Activated T-helper 2 cell treated with anti-CD3 and anti-CD28 coated beads, Interferon-gamma antibody, Interleukin-2, Interleukin-4, amounts not matched to agents 10 μg/mL and 5 μg/mL and 100 μg/mL, durations not matched to agents 14 hours and 24 hours and 36 hours (primary cell): ENCODE results near the gene UTP25. TPM values are rescaled to one million over a fixed set of nuclear protein-coding genes. Genes with fewer than 3 reads are reported as not detected.
"Not testable (repeated sequence)": the region's sequence is repeated elsewhere in the genome, so short reads cannot be mapped to it uniquely, and the experiment has no call there.

ENCODE experiments used
- DNase-seq: peaks from one replicate; pipeline ENCODE4 v3.0.0; 2021; ENCODE audit warnings: low spot score
- H3K27ac Mint-ChIP-seq: one replicate; pipeline ENCODE4 v1.8.0; 2021; ENCODE audit warnings: mixed read lengths
- H3K27me3 Mint-ChIP-seq: one replicate; pipeline ENCODE4 v1.8.0; 2021; ENCODE audit warnings: low read depth, mixed read lengths
- H3K36me3 Mint-ChIP-seq: one replicate; pipeline ENCODE4 v1.8.0; 2021; ENCODE audit warnings: low read depth, mixed read lengths
- H3K4me1 Mint-ChIP-seq: one replicate; pipeline ENCODE4 v1.8.0; 2021; ENCODE audit warnings: low read depth, mixed read lengths
- H3K4me3 Mint-ChIP-seq: one replicate; pipeline ENCODE4 v1.8.0; 2021; ENCODE audit warnings: low read depth, mild to moderate bottlenecking, moderate library complexity, mixed read lengths
- H3K9me3 Mint-ChIP-seq: one replicate; pipeline ENCODE4 v1.8.0; 2021; ENCODE audit warnings: mixed read lengths
- intact Hi-C: fragments of 100-400 bp; cut with micrococcal nuclease; formaldehyde crosslinking; loops from one replicate; pipeline ENCODE4 v1.15.1; 2023
- total RNA-seq: library from RNA; stranded (reverse); gene quantifications from 2 replicates; pipeline ENCODE4 v1.2.3, GENCODE V29; 2022

UTP25 gene
- 18.7 and 19.6 TPM in 2 replicates for total RNA-seq

DNA sequence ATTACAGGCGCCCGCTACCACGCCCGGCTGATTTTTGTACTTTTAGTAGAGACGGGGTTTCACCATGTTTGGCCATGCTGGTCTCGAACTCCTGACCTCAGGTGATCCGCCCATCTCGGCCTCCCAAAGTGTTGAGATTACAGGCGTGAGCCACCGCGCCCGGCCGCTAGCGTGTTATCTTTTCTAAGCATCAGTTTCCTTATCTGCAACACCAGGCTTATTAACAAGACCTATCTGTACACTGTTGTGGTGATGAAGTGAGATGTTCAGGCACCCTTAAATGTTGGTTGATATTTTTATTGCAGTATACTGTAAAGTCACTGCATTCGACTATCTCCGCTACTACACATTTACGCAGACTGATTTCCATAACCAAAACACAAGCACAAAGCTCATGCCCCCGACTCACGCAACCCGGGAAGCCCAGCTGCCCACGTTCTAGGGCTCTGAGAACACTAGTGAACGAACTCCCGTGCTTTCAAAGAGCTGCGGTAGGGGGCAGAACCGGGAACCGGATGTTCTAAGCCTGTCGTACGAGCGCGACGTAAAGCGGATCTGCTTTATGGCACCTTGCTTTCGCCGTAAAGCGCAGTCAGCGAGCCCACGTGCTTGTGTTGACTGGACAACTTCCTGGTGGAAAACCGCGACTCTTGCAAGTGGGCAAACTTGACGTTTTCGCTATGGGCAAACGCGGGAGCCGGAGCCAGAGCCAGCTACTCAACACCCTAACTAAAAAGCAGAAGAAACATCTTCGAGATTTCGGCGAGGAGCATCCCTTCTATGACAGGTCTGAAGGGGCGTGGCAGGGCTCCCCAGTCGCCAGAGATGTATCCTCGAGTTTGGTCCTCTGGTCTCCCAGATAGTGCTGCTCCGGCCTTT, at the start of gene UTP25:
UTP25 (plus strand) TSS at position 589 of the 879 bp plus-strand sequence; CDS start at position 681, 92 bp downstream.
- H3K4me1 Mint-ChIP-seq: peaks cover 47% of the 10 kb centered on the region
- peak within 1 kb of the TSS; percentile 89 for H3K4me3 Mint-ChIP-seq

GRCh38 chr1:209778102-209778501, 49.7 kb upstream of the UTP25 start:
- no peaks in the 10 kb centered on the region for H3K27me3 Mint-ChIP-seq
- H3K4me1 Mint-ChIP-seq: peaks cover 40% of the 10 kb centered on the region
- H3K27ac Mint-ChIP-seq: peak overlapping the region; percentile 38
- no peak for DNase-seq
- H3K36me3 Mint-ChIP-seq: peaks cover 64% of the 10 kb centered on the region
- H3K4me3 Mint-ChIP-seq: no peak overlapping the region
- H3K9me3 Mint-ChIP-seq: no peaks in the 10 kb centered on the region
- intact Hi-C loops: no loop called here

More for the DNA sequence above, at the start of gene UTP25:
- intact Hi-C loops: loop anchor here (1.0 to 5.0 kb wide), 4 partner anchors 8 to 150 kb away; partner anchors contain the start of genes C1orf74 and G0S2
- peaks cover 41% of the 10 kb centered on the region for H3K36me3 Mint-ChIP-seq
- peak; percentile 89 for DNase-seq
- peaks cover 6% of the 10 kb centered on the region for H3K27me3 Mint-ChIP-seq
- H3K27ac Mint-ChIP-seq: peak within 1 kb of the TSS; percentile 86
- H3K9me3 Mint-ChIP-seq: no peaks in the 10 kb centered on the region

GRCh38 chr1:209780268-209780667, 47.5 kb upstream of the UTP25 start:
- no peaks in the 10 kb centered on the region for H3K9me3 Mint-ChIP-seq
- no peaks in the 10 kb centered on the region for H3K27me3 Mint-ChIP-seq
- no peak for DNase-seq
- intact Hi-C loops: no loop called here
- H3K4me3 Mint-ChIP-seq: no peak overlapping the region
- peaks cover 74% of the 10 kb centered on the region for H3K36me3 Mint-ChIP-seq
- peak overlapping the region; percentile 71 for H3K27ac Mint-ChIP-seq
- H3K4me1 Mint-ChIP-seq: peaks cover 38% of the 10 kb centered on the region

- Mint-ChIP-seq H3K4me1 (peaks cover 44% of the 10 kb centered on the region), H3K36me3 (peaks cover 49% of the 10 kb centered on the region), H3K27me3 (no peaks in the 10 kb centered on the region), H3K4me3 (peak overlapping the region; percentile 87), H3K27ac (peak overlapping the region; percentile 92), H3K9me3 (no peaks in the 10 kb centered on the region)
- no peak for DNase-seq
- intact Hi-C loops: no loop called here
Measured at GRCh38 chr1:209783386-209783785, 44.4 kb upstream of the UTP25 start.

GRCh38 chr1:209784265-209785169, 43.3 kb upstream of the UTP25 start, which contains the start of gene C1orf74:
TSS of gene C1orf74 (minus strand) at chr1:209784559. CDS start at chr1:209783634, 925 bp downstream.
- Mint-ChIP-seq H3K36me3 (peaks cover 38% of the 10 kb centered on the region), H3K4me3 (peak within 1 kb of the TSS; percentile 87), H3K9me3 (no peaks in the 10 kb centered on the region), H3K27me3 (no peaks in the 10 kb centered on the region), H3K27ac (peak within 1 kb of the TSS; percentile 92), H3K4me1 (peaks cover 51% of the 10 kb centered on the region)
- DNase-seq: peak; percentile 99
- intact Hi-C loops: loop anchor here (1.0 kb wide), 4 partner anchors 15 to 43 kb away; partner anchors contain the start of genes TRAF3IP3 and UTP25

DNA sequence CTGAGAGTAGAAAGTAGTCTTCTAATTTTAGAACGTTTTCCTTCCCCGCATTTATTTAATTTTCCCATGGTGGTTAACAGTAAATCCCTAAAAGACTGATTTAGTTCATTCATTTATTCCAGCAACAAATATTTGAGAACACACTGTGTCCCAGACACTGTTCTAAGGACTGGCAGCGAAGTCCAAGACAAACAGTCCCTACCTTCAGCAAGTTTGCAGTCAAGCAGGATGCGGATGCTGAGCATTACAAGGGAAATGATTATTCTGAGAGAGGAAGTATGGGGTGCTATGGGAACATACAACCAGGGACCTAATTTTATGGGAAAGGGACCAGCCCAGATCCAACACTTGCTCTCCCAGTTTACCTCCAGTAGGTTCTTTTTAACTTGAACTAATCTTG, 42.2 kb upstream of the UTP25 start:
- no peaks in the 10 kb centered on the region for H3K9me3 Mint-ChIP-seq
- intact Hi-C loops: no loop called here
- no peaks in the 10 kb centered on the region for H3K27me3 Mint-ChIP-seq
- no peak for DNase-seq
- H3K27ac Mint-ChIP-seq: peak overlapping the region; percentile 24
- H3K4me3 Mint-ChIP-seq: no peak overlapping the region
- peaks cover 27% of the 10 kb centered on the region for H3K36me3 Mint-ChIP-seq
- peaks cover 52% of the 10 kb centered on the region for H3K4me1 Mint-ChIP-seq

GRCh38 chr1:209786146-209786545, 41.6 kb upstream of the UTP25 start:
- peaks cover 52% of the 10 kb centered on the region for H3K4me1 Mint-ChIP-seq
- no peaks in the 10 kb centered on the region for H3K27me3 Mint-ChIP-seq
- DNase-seq: no peak
- intact Hi-C loops: no loop called here
- H3K27ac Mint-ChIP-seq: no peak overlapping the region
- H3K4me3 Mint-ChIP-seq: no peak overlapping the region
- no peaks in the 10 kb centered on the region for H3K9me3 Mint-ChIP-seq
- H3K36me3 Mint-ChIP-seq: peaks cover 25% of the 10 kb centered on the region

DNA sequence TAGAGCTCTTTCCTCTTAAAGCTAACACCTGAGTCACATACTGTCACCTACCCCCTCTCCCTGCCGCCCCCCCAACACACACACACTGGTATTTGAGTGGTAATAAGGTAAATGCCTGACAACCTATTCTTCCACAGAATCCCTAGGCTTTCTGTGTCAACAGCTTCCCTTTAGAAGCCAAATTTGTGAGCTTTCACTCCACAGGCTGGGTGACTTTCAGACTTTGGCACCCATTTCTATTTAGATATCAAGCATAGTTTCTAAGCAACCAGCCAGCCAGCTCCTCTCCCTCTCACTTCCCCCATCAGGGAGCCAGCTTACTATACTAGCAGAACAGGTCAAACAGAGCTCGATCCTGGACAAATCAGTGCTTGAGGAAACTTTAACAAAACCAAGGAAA, 40.2 kb upstream of the UTP25 start:
- Mint-ChIP-seq H3K4me1 (peaks cover 50% of the 10 kb centered on the region), H3K27me3 (no peaks in the 10 kb centered on the region), H3K4me3 (no peak overlapping the region), H3K9me3 (no peaks in the 10 kb centered on the region), H3K27ac (no peak overlapping the region), H3K36me3 (peaks cover 15% of the 10 kb centered on the region)
- intact Hi-C loops: no loop called here
- no peak for DNase-seq

DNA sequence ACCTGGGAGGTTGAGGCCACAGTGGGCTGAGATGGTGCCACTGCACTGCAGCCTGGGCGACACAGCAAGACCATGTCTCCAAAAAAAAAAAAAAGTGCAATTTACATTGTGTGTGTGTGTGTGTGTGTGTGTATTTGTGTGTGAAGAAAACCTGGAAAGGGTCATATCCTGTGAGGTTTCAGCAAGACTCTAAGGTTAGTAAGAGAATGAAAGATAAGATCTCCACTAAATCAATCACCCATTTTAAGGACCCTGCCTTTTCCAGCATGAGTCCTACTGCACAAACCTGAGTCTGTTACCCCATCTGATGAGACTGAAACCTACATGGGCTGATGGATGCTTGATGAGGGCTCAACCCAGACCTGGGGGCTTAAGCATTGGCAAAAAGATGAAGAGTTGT, 38.5 kb upstream of the UTP25 start:
- Mint-ChIP-seq H3K36me3 (peaks cover 7% of the 10 kb centered on the region), H3K27me3 (peaks cover 7% of the 10 kb centered on the region), H3K4me3 (no peak overlapping the region), H3K27ac (no peak overlapping the region), H3K4me1 (peaks cover 37% of the 10 kb centered on the region), H3K9me3 (no peaks in the 10 kb centered on the region)
- intact Hi-C loops: no loop called here
- no peak for DNase-seq

- Mint-ChIP-seq H3K4me1 (peaks cover 29% of the 10 kb centered on the region), H3K27ac (no peak overlapping the region), H3K36me3 (no peaks in the 10 kb centered on the region), H3K4me3 (no peak overlapping the region), H3K27me3 (peaks cover 13% of the 10 kb centered on the region), H3K9me3 (no peaks in the 10 kb centered on the region)
- intact Hi-C loops: no loop called here
- no peak for DNase-seq
Measured at GRCh38 chr1:209790286-209791193, 37.2 kb upstream of the UTP25 start.

DNA sequence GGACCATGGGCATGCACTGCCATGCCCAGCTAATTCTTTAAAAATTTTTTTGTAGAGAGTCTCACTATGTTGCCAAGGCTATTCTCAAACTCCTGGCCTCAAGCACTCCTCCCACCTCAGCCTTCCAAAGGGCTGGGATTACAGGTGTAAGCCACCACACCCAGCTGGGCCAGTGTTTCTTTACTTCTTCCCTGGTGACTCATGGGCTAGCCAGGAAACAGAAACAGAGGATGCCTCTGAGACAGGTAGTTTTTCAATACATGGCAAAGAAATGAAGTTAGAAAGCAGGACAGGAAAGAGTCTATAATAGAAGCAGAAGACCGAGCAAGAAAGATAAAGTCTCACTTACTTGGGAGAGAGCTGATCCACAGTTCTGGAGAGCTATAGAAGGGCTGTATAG, 35.9 kb upstream of the UTP25 start:
- H3K4me3 Mint-ChIP-seq: no peak overlapping the region
- no peak overlapping the region for H3K27ac Mint-ChIP-seq
- no peaks in the 10 kb centered on the region for H3K36me3 Mint-ChIP-seq
- H3K4me1 Mint-ChIP-seq: peaks cover 22% of the 10 kb centered on the region
- H3K9me3 Mint-ChIP-seq: no peaks in the 10 kb centered on the region
- DNase-seq: no peak
- intact Hi-C loops: no loop called here
- peaks cover 13% of the 10 kb centered on the region for H3K27me3 Mint-ChIP-seq

DNA sequence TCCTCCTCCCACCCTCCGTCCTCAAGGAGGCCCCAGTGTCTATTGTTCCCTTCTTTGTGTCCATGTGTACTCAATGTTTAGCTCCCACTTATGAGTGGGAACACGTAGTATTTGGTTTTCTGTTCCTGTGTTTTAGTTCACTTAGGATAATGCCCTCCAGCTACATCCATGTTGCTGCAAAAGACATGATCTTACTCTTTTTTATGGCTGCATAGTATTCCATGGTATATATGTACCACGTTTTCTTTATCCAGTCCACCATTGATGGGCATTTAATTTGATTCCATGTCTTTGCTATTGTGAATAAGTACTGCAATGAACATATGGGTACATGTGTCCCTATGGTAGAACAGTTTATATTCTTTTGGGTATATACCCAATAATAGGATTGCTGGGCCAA, 34.1 kb upstream of the UTP25 start:
- H3K27me3 Mint-ChIP-seq: peaks cover 15% of the 10 kb centered on the region
- H3K4me3 Mint-ChIP-seq, H3K27ac Mint-ChIP-seq, H3K36me3 Mint-ChIP-seq, intact Hi-C loops, H3K9me3 Mint-ChIP-seq, DNase-seq: not testable (repeated sequence)
- peaks cover 17% of the 10 kb centered on the region for H3K4me1 Mint-ChIP-seq
